ENCODE results near the gene MRS2.

GRCh38 chr6:24460966-24461365 is 58.2 kb downstream of the MRS2 start:
- TF ChIP-seq POLR2AphosphoS5 (IDR thresholded peaks at IDR 0.05; ENCODE audit: low read depth, low read length), result no peak
- no peak for TF ChIP-seq CTCF (IDR thresholded peaks at IDR 0.05)
